DND-41 (cell line): ENCODE measurements around the gene RASL12.
"Not testable (repeated sequence)": the region's sequence is repeated elsewhere in the genome, so short reads cannot be mapped to it uniquely, and the experiment has no call there.

Experiments
- ATAC-seq: fragments of 200-7000 bp; cut with Tn5 transposase; 3 replicates; pipeline ENCODE4 v1.9.1; 2021; ENCODE audit warnings: low read depth; ENCODE audit not compliant: insufficient read depth
- DNase-seq: peaks from one replicate; pipeline ENCODE4 v3.0.0-alpha.2; 2020
- H2AFZ ChIP-seq: 2 replicates; pipeline ENCODE4 v1.6.0; 2012; ENCODE audit warnings: low read depth, low read length
- H3K27ac ChIP-seq: 2 replicates; pipeline ENCODE4 v1.5.1; 2012; ENCODE audit warnings: low read length, inconsistent platforms
- H3K27me3 ChIP-seq: fragments of 200-600 bp; sonication (generic); 2 replicates; pipeline ENCODE4 v1.6.0; 2012; ENCODE audit warnings: low read length, mild to moderate bottlenecking, inconsistent platforms; ENCODE audit not compliant: insufficient read depth, poor library complexity
- H3K36me3 ChIP-seq: 2 replicates; pipeline ENCODE4 v1.5.1; 2012; ENCODE audit warnings: low read length, inconsistent platforms; ENCODE audit not compliant: insufficient read depth
- H3K4me1 ChIP-seq: 2 replicates; pipeline ENCODE4 v1.5.1; 2012; ENCODE audit warnings: mild to moderate bottlenecking, low read length; ENCODE audit not compliant: insufficient read depth
- H3K4me2 ChIP-seq: 2 replicates; pipeline ENCODE4 v1.6.0; 2012; ENCODE audit warnings: mild to moderate bottlenecking, moderate library complexity, low read length, inconsistent platforms; ENCODE audit not compliant: insufficient read depth
- H3K4me3 ChIP-seq, 2 experiments: fragments of 200-600 bp in 1 of 2; shearing (Covaris generic) in 1 of 2; 2 replicates each; pipeline ENCODE4 v1.5.1; 2012 to 2016; ENCODE audit warnings: inconsistent platforms in 2 of 2, low read length in 2 of 2, mild to moderate bottlenecking in 2 of 2, low read depth in 1 of 2, moderate library complexity in 1 of 2
- H3K79me2 ChIP-seq: 2 replicates; pipeline ENCODE4 v1.6.0; 2012; ENCODE audit warnings: low read length, inconsistent platforms; ENCODE audit not compliant: insufficient read depth
- H3K9ac ChIP-seq: 2 replicates; pipeline ENCODE4 v1.6.0; 2012; ENCODE audit warnings: low read depth, mild to moderate bottlenecking, inconsistent platforms, low read length, moderate library complexity
- H3K9me3 ChIP-seq: 2 replicates; pipeline ENCODE4 v1.5.1; 2012; ENCODE audit warnings: low read length, moderate library complexity, mild to moderate bottlenecking, inconsistent platforms; ENCODE audit not compliant: insufficient read depth, severe bottlenecking
- H4K20me1 ChIP-seq: 2 replicates; pipeline ENCODE4 v1.6.0; 2012; ENCODE audit warnings: low read length; ENCODE audit not compliant: insufficient read depth
- EZH2 ChIP-seq: IDR thresholded peaks from 3 replicates; pipeline ENCODE4 v1.6.1; 2012; ENCODE audit warnings: borderline replicate concordance, low read depth, mild to moderate bottlenecking, moderate library complexity, low read length, inconsistent platforms; ENCODE audit not compliant: severe bottlenecking
- TF ChIP-seq, protein P1 (sequence below): IDR thresholded peaks from 2 replicates; pipeline ENCODE4 v1.5.1; 2012; ENCODE audit warnings: borderline replicate concordance, low read length, moderate library complexity, mild to moderate bottlenecking; ENCODE audit not compliant: poor library complexity, severe bottlenecking; ENCODE audit errors: extremely low read depth

Gene RASL12

DNA sequence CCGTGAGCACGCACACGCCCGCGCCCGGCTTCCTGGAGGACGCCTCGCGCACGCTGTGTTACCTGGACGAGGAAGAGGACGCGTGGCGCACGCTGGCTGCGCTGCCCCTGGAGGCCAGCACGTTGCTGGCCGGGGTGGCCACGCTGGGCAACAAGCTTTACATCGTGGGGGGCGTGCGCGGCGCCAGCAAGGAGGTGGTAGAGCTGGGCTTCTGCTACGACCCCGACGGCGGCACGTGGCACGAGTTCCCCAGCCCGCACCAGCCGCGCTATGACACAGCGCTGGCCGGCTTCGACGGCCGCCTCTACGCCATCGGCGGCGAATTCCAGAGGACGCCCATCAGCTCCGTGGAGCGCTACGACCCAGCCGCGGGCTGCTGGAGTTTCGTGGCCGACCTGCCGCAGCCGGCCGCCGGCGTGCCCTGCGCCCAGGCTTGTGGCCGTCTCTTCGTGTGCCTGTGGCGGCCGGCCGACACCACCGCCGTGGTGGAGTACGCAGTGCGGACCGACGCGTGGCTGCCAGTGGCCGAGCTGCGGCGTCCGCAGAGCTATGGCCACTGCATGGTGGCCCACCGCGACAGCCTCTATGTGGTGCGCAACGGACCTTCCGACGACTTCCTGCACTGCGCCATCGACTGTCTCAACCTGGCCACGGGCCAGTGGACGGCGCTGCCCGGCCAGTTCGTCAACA lies 9.6 kb upstream of the RASL12 start:
- H2AFZ ChIP-seq, result no peak overlapping the region
- no peak for TF ChIP-seq EZH2
- TF ChIP-seq, protein P1, sequence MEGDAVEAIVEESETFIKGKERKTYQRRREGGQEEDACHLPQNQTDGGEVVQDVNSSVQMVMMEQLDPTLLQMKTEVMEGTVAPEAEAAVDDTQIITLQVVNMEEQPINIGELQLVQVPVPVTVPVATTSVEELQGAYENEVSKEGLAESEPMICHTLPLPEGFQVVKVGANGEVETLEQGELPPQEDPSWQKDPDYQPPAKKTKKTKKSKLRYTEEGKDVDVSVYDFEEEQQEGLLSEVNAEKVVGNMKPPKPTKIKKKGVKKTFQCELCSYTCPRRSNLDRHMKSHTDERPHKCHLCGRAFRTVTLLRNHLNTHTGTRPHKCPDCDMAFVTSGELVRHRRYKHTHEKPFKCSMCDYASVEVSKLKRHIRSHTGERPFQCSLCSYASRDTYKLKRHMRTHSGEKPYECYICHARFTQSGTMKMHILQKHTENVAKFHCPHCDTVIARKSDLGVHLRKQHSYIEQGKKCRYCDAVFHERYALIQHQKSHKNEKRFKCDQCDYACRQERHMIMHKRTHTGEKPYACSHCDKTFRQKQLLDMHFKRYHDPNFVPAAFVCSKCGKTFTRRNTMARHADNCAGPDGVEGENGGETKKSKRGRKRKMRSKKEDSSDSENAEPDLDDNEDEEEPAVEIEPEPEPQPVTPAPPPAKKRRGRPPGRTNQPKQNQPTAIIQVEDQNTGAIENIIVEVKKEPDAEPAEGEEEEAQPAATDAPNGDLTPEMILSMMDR, result no peak
- no peaks in the 10 kb centered on the region for H3K36me3 ChIP-seq
- H3K4me2 ChIP-seq, result no peak overlapping the region
- no peaks in the 10 kb centered on the region for H3K9me3 ChIP-seq
- H3K4me1 ChIP-seq, result peaks cover 7% of the 10 kb centered on the region
- no peaks in the 10 kb centered on the region for H3K27me3 ChIP-seq
- no peak overlapping the region for H3K27ac ChIP-seq
- ATAC-seq (no peak), DNase-seq (no peak)
- H3K4me3 ChIP-seq, result no peak overlapping the region
- no peaks in the 10 kb centered on the region for H4K20me1 ChIP-seq
- no peak overlapping the region for H3K9ac ChIP-seq
- no peaks in the 10 kb centered on the region for H3K79me2 ChIP-seq

DNA sequence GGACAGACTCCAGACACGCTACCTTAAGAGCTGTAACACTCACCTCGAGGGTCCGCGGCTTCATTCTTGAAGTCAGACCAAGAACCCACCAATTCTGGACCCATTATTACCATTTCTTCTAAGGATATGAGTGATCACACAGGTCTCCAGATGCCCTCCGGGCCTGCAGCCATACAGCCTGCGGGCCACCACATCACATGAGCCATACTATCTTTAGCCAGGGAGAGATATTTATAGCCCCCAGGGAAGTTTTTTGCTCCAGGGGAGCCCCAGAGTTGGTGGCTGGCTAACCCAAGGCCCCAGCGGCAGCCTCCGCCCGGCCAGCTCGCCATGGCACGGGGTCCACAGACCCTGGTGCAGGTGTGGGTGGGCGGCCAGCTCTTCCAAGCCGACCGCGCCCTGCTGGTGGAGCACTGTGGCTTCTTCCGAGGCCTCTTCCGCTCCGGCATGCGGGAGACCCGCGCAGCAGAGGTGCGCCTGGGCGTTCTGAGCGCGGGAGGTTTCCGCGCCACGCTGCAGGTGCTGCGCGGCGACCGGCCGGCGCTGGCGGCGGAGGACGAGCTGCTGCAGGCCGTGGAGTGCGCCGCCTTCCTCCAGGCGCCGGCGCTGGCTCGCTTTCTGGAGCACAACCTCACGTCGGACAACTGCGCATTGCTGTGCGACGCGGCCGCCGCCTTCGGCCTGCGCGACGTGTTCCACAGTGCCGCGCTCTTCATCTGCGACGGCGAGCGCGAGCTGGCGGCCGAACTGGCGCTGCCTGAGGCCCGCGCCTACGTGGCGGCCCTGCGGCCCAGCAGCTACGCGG lies 8.9 kb upstream of the RASL12 start, which contains the start of gene KBTBD13:
KBTBD13 (plus strand) TSS at position 261 of the 805 bp plus-strand sequence; CDS start at position 331, 70 bp downstream.
- ATAC-seq, result no peak
- no peak for DNase-seq
- no peak within 1 kb of the TSS for H2AFZ ChIP-seq

DNA sequence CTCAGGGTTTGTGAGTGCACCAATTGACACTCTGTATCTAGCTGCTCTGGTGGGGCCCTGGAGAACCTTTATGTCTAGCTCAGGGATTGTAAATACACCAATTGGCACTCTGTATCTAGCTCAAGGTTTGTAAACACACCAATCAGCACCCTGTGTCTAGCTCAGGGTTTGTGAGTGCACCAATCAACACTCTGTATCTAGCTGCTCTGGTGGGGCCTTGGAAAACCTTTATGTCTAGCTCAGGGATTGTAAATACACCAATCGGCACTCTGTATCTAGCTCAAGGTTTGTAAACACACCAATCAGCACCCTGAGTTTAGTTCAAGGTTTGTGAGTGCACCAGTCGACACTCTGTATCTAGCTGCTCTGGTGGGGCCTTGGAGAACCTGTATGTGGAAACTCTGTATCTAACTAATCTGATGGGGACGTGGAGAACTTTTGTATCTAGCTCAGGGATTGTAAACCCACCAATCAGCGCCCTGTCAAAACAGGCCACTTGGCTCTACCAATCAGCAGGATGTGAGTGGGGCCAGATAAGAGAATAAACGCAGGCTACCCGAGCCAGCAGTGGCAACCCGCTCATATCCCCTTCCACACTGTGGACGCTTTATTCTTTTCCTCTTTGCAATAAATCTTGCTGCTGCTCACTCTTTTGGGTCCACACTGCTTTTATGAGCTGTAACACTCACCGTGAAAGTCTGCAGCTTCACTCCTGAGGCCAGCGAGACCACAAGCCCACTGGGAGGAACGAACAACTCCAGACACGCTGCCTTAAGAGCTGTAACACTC lies 8.0 kb upstream of the RASL12 start:
- H3K4me2 ChIP-seq, H3K4me1 ChIP-seq, H3K4me3 ChIP-seq, ATAC-seq, H3K27me3 ChIP-seq, DNase-seq, H4K20me1 ChIP-seq, H2AFZ ChIP-seq, H3K9me3 ChIP-seq, H3K9ac ChIP-seq, H3K79me2 ChIP-seq, H3K27ac ChIP-seq, H3K36me3 ChIP-seq: not testable (repeated sequence)

More for the DNA sequence above, 8.9 kb upstream of the RASL12 start, which contains the start of gene KBTBD13:
- Histone ChIP-seq H3K4me1 (no peaks in the 10 kb centered on the region), H3K79me2 (no peaks in the 10 kb centered on the region), H3K9me3 (no peaks in the 10 kb centered on the region), H3K27ac (no peak within 1 kb of the TSS), H3K36me3 (no peaks in the 10 kb centered on the region), H3K4me2 (no peak within 1 kb of the TSS), H3K27me3 (no peaks in the 10 kb centered on the region), H3K4me3 (no peak within 1 kb of the TSS), H4K20me1 (no peaks in the 10 kb centered on the region), H3K9ac (no peak within 1 kb of the TSS)
- TF ChIP-seq, protein P1, result no peak
- no peak for TF ChIP-seq EZH2

DNA sequence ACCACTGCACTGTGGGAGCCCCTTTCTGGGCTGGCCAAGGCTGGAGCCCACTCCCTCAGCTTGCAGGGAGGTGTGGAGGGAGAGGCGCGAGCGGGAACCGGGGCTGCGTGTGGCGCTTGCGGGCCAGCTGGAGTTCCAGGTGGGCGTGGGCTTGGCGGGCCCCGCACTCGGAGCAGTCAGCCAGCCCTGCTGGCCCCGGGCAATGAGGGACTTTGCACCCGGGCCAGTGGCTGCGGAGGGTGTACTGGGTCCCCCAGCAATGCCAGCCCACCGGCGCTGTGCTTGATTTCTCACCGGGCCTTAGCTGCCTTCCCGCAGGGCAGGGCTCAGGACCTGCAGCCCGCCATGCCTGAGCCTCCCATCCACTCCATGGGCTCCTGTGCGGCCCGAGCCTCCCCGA lies 7.2 kb upstream of the RASL12 start:
- H3K4me1 ChIP-seq, H4K20me1 ChIP-seq, H3K79me2 ChIP-seq, H3K9ac ChIP-seq, H3K4me2 ChIP-seq, H2AFZ ChIP-seq, ATAC-seq, H3K9me3 ChIP-seq, DNase-seq, H3K27me3 ChIP-seq, H3K36me3 ChIP-seq, H3K4me3 ChIP-seq, H3K27ac ChIP-seq: not testable (repeated sequence)
